Epithelial cell of proximal tubule (primary cell): ENCODE measurements around the gene NACC2. TPM values are rescaled to one million over a fixed set of nuclear protein-coding genes. Genes with fewer than 3 reads are reported as not detected.

ENCODE experiments used
- DNase-seq: peaks from one replicate; pipeline ENCODE4 v3.0.0-alpha.2; 2011; ENCODE audit warnings: low read depth
- H3K4me3 ChIP-seq: 2 replicates; pipeline ENCODE4 v1.5.1; 2011; ENCODE audit warnings: low read depth, mild to moderate bottlenecking, low read length
- CTCF ChIP-seq: conservative IDR thresholded peaks from 2 replicates; pipeline ENCODE4 v1.5.1; 2012; ENCODE audit warnings: low read depth, mild to moderate bottlenecking, low read length
- total RNA-seq: library from RNA; depleted of rRNA; stranded (reverse); fragments of >200 nt; gene quantifications from 2 replicates; pipeline ENCODE4 v1.2.3, GENCODE V29; 2015

The NACC2 gene
- total RNA-seq, 1 donor from 2014 or later: 21.3 TPM

- TF ChIP-seq CTCF: no peak
- H3K4me3 ChIP-seq: peak overlapping the region; percentile 52
- DNase-seq: no peak
Measured at GRCh38 chr9:136109351-136110081, 14.4 kb upstream of the NACC2 start.

DNA sequence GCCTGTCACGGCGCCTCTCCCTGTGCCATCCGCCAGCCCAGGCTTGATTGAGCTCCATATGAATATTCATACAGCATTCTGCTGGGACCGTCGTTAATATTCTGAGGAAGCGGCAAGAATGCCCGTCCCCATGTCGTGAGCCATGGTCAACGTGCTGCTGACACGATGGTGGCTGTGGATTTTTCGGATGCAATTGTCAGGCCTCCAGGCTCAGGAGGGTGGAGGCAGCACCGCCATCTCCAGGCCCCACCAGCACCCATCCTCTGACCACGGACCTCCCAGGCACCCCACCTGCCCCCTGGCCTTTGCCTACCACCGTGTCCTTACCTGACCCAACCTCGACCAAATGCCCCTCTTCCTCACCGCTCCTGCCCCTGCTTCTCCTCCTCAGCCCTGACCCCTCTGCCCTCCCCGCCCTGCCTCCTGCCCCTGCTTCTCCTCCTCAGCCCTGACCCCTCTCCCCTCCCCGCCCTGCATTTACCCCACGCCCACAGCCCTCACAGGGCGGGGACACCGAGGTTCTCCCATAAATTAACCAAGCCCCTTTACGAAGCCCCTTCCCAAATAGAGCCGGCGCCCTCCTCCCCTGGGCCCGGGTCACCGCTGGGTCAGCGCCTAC, 13.7 kb upstream of the NACC2 start:
- peak overlapping the region; percentile 52 for H3K4me3 ChIP-seq
- TF ChIP-seq CTCF: no peak
- no peak for DNase-seq

DNA sequence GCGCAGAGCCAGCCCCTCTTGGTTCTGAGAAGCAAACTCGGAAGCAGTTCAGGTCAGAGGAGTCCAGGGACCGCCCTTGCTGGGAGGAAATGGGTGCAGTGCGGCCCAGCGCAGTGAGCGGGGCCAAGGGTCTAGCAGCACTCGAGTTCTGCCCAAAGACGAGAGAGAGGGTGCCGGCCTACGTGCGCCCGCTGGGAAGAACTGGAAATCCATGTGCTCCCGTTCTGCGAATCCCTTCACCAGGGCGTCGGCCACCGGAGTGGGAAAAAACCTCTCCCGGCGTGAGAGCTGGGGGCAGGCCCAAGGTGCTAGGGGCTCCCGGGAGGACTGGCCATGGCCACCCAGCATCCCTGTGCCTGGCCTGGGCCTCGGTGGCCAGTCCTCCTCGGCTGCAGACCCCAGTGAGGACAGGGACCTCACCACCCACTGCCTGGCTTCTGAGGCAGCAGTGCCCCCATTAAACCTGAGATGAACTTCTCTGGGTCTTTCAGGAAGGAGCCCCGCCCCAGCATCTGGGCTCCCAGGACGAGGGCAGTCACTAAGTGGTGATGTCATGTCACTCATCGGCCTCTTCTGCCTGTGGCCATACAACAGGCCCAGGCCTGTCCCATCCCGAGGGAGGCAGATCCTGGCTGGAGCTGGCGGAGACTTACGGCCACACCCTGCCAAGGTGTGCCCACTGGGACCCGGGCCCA, 13.0 kb upstream of the NACC2 start:
- H3K4me3 ChIP-seq: no peak overlapping the region
- DNase-seq: no peak
- TF ChIP-seq CTCF: no peak

- DNase-seq: no peak
- no peak for TF ChIP-seq CTCF
- no peak overlapping the region for H3K4me3 ChIP-seq
Measured at GRCh38 chr9:136107155-136107952, 12.3 kb upstream of the NACC2 start.

GRCh38 chr9:136105398-136106135, 10.5 kb upstream of the NACC2 start:
- DNase-seq: no peak
- TF ChIP-seq CTCF: no peak
- no peak overlapping the region for H3K4me3 ChIP-seq

GRCh38 chr9:136104916-136105315, 9.8 kb upstream of the NACC2 start:
- no peak for DNase-seq
- TF ChIP-seq CTCF: no peak
- H3K4me3 ChIP-seq: no peak overlapping the region
